CD4-positive, CD25-positive, alpha-beta regulatory T cell (primary cell): Measurements from ENCODE around the gene ALCAM. TPM values are rescaled to one million over a fixed set of nuclear protein-coding genes. Genes with fewer than 3 reads are reported as not detected.

Experiments used
- ATAC-seq, 2 donors: fragments of 150-1000 bp; cut with Tn5 transposase; one replicate each; pipeline ENCODE4 v1.10.0; 2021; ENCODE audit warnings: low read depth in 2 of 2, moderate number of reproducible peaks in 2 of 2, moderate library complexity in 1 of 2
- DNase-seq, 3 donors: peaks; one replicate each; pipeline versions ENCODE4 v3.0.0 to v3.0.0-alpha.2; 2012 to 2022; ENCODE audit warnings: mixed read lengths in 1 of 3
- H3K27ac ChIP-seq: one replicate; pipeline ENCODE4 v1.7.0; 2013; ENCODE audit warnings: mild to moderate bottlenecking, low read length; ENCODE audit not compliant: insufficient read depth, poor library complexity, severe bottlenecking
- H3K27me3 ChIP-seq: one replicate; pipeline ENCODE4 v1.7.0; 2013; ENCODE audit warnings: low read length; ENCODE audit not compliant: control insufficient read depth, insufficient read depth
- H3K36me3 ChIP-seq: one replicate; pipeline ENCODE4 v1.7.0; 2013; ENCODE audit warnings: mild to moderate bottlenecking, low read length, moderate library complexity; ENCODE audit not compliant: control insufficient read depth, insufficient read depth
- H3K4me1 ChIP-seq: 2 replicates; pipeline ENCODE4 v1.7.0; 2013; ENCODE audit warnings: mild to moderate bottlenecking, low read length; ENCODE audit not compliant: insufficient read depth, control insufficient read depth, poor library complexity, severe bottlenecking
- H3K4me3 ChIP-seq: one replicate; pipeline ENCODE4 v1.7.0; 2013; ENCODE audit warnings: low read depth, mild to moderate bottlenecking, low read length, moderate library complexity
- H3K9me3 ChIP-seq, 2 experiments: 1 replicate in 1 of 2; 2 replicates in 1 of 2; pipeline ENCODE4 v1.7.0; 2013; ENCODE audit warnings: low read length in 2 of 2, mild to moderate bottlenecking in 1 of 2, moderate library complexity in 1 of 2; ENCODE audit not compliant: control insufficient read depth in 2 of 2
- H3K27ac Mint-ChIP-seq, 3 donors: one replicate each; pipeline ENCODE4 v1.8.0; 2020 to 2022; ENCODE audit warnings: mild to moderate bottlenecking in 3 of 3, mixed read lengths in 3 of 3, moderate library complexity in 2 of 3
- H3K27me3 Mint-ChIP-seq: one replicate; pipeline ENCODE4 v1.8.0; 2022; ENCODE audit warnings: mild to moderate bottlenecking, mixed read lengths
- H3K36me3 Mint-ChIP-seq: one replicate; pipeline ENCODE4 v1.8.0; 2020; ENCODE audit warnings: mixed read lengths
- H3K4me1 Mint-ChIP-seq, 4 donors: one replicate each; pipeline ENCODE4 v1.8.0; 2020 to 2022; ENCODE audit warnings: mixed read lengths in 4 of 4, mild to moderate bottlenecking in 1 of 4
- H3K4me3 Mint-ChIP-seq, 4 donors: one replicate each; pipeline ENCODE4 v1.8.0; 2020 to 2022; ENCODE audit warnings: mild to moderate bottlenecking in 4 of 4, mixed read lengths in 4 of 4, moderate library complexity in 3 of 4
- H3K9me3 Mint-ChIP-seq, 7 donors: one replicate each; pipeline ENCODE4 v1.8.0; 2020 to 2022; ENCODE audit warnings: mixed read lengths in 7 of 7, mild to moderate bottlenecking in 3 of 7, moderate library complexity in 2 of 7
- polyA plus RNA-seq, 4 donors: library from polyadenylated mRNA; unstranded; fragments of 300-500 nt; fragmentation: Illumina TruSeq; gene quantifications; one replicate each; pipeline ENCODE4 v1.2.3, GENCODE V29; 2021
- total RNA-seq: library from RNA; stranded (reverse); gene quantifications from one replicate; pipeline ENCODE4 v1.2.3, GENCODE V29; 2022

ALCAM gene
- total and polyA plus RNA-seq, 5 donors from 2014 or later = 6.1 to 13.2 (median 7.5) TPM

GRCh38 chr3:105332961-105333360 is 33.7 kb upstream of the ALCAM start:
- Mint-ChIP-seq H3K36me3 (no peaks in the 10 kb centered on the region), H3K9me3 (peaks cover 0 to 4% (median 1%) of the 10 kb centered on the region in 7 donors), H3K27me3 (peaks cover 7% of the 10 kb centered on the region), H3K4me3 (no peak overlapping the region), H3K27ac (no peak overlapping the region), H3K4me1 (no peaks in the 10 kb centered on the region)
- H3K9me3 ChIP-seq = no peaks in the 10 kb centered on the region
- no peak overlapping the region for H3K4me3 ChIP-seq
- H3K36me3 ChIP-seq = no peaks in the 10 kb centered on the region
- DNase-seq (no peak), ATAC-seq (no peak)
- H3K4me1 ChIP-seq = no peaks in the 10 kb centered on the region
- no peak overlapping the region for H3K27ac ChIP-seq
- H3K27me3 ChIP-seq = peaks cover 2% of the 10 kb centered on the region

- Histone ChIP-seq H3K4me3 (no peak overlapping the region), H3K9me3 (no peaks in the 10 kb centered on the region), H3K27ac (no peak overlapping the region), H3K27me3 (peaks cover 2% of the 10 kb centered on the region), H3K4me1 (no peaks in the 10 kb centered on the region), H3K36me3 (no peaks in the 10 kb centered on the region)
- DNase-seq = peak in 1 of 3 donors; percentile 7
- H3K4me1 Mint-ChIP-seq = no peaks in the 10 kb centered on the region
- no peak for ATAC-seq
- H3K4me3 Mint-ChIP-seq = no peak overlapping the region
- peaks cover 7% of the 10 kb centered on the region for H3K27me3 Mint-ChIP-seq
- no peak overlapping the region for H3K27ac Mint-ChIP-seq
- no peaks in the 10 kb centered on the region for H3K36me3 Mint-ChIP-seq
- peaks cover 0 to 4% (median 1%) of the 10 kb centered on the region in 7 donors for H3K9me3 Mint-ChIP-seq
Measured at GRCh38 chr3:105334138-105334882, 32.4 kb upstream of the ALCAM start.

GRCh38 chr3:105339946-105340345 is 26.8 kb upstream of the ALCAM start:
- DNase-seq (no peak), ATAC-seq (no peak)
- Histone ChIP-seq H3K9me3 (no peaks in the 10 kb centered on the region), H3K4me3 (no peak overlapping the region), H3K27me3 (peaks cover 6% of the 10 kb centered on the region), H3K4me1 (no peaks in the 10 kb centered on the region), H3K27ac (no peak overlapping the region), H3K36me3 (no peaks in the 10 kb centered on the region)
- Mint-ChIP-seq H3K9me3 (peaks cover 0 to 1% (median 0%) of the 10 kb centered on the region in 7 donors), H3K27ac (no peak overlapping the region), H3K4me1 (no peaks in the 10 kb centered on the region), H3K4me3 (no peak overlapping the region), H3K27me3 (peaks cover 7% of the 10 kb centered on the region), H3K36me3 (no peaks in the 10 kb centered on the region)

- Histone ChIP-seq H3K4me1 (no peaks in the 10 kb centered on the region), H3K27ac (no peak overlapping the region), H3K9me3 (no peaks in the 10 kb centered on the region), H3K27me3 (peaks cover 7% of the 10 kb centered on the region), H3K36me3 (no peaks in the 10 kb centered on the region), H3K4me3 (no peak overlapping the region)
- Mint-ChIP-seq H3K27me3 (peaks cover 11% of the 10 kb centered on the region), H3K36me3 (no peaks in the 10 kb centered on the region), H3K4me3 (no peak overlapping the region), H3K4me1 (no peaks in the 10 kb centered on the region), H3K9me3 (peaks cover 0 to 1% (median 0%) of the 10 kb centered on the region in 7 donors), H3K27ac (no peak overlapping the region)
- no peak for DNase-seq
- ATAC-seq = no peak
Measured at GRCh38 chr3:105343991-105344390, 22.7 kb upstream of the ALCAM start.

GRCh38 chr3:105345156-105345555 is 21.6 kb upstream of the ALCAM start:
- H3K4me3 Mint-ChIP-seq = no peak overlapping the region
- Histone ChIP-seq H3K4me3 (no peak overlapping the region), H3K27ac (no peak overlapping the region), H3K4me1 (no peaks in the 10 kb centered on the region), H3K9me3 (no peaks in the 10 kb centered on the region), H3K36me3 (no peaks in the 10 kb centered on the region), H3K27me3 (peaks cover 4% of the 10 kb centered on the region)
- no peak overlapping the region for H3K27ac Mint-ChIP-seq
- DNase-seq (no peak), ATAC-seq (no peak)
- no peaks in the 10 kb centered on the region for H3K36me3 Mint-ChIP-seq
- H3K27me3 Mint-ChIP-seq = peaks cover 23% of the 10 kb centered on the region
- no peaks in the 10 kb centered on the region for H3K4me1 Mint-ChIP-seq
- peaks cover 0 to 1% (median 0%) of the 10 kb centered on the region in 7 donors for H3K9me3 Mint-ChIP-seq

- Mint-ChIP-seq H3K4me1 (no peaks in the 10 kb centered on the region), H3K9me3 (peaks cover 0 to 1% (median 0%) of the 10 kb centered on the region in 7 donors), H3K27me3 (peaks cover 47% of the 10 kb centered on the region), H3K4me3 (no peak overlapping the region), H3K27ac (no peak overlapping the region), H3K36me3 (no peaks in the 10 kb centered on the region)
- no peak overlapping the region for H3K27ac ChIP-seq
- H3K4me3 ChIP-seq = no peak overlapping the region
- ATAC-seq (no peak), DNase-seq (no peak)
- H3K9me3 ChIP-seq = no peaks in the 10 kb centered on the region
- H3K36me3 ChIP-seq = no peaks in the 10 kb centered on the region
- H3K4me1 ChIP-seq = no peaks in the 10 kb centered on the region
- peaks cover 14% of the 10 kb centered on the region for H3K27me3 ChIP-seq
Measured at GRCh38 chr3:105347625-105348302, 18.9 kb upstream of the ALCAM start.

GRCh38 chr3:105348307-105348706 is 18.4 kb upstream of the ALCAM start:
- Mint-ChIP-seq H3K4me1 (no peaks in the 10 kb centered on the region), H3K27me3 (peaks cover 47% of the 10 kb centered on the region), H3K36me3 (no peaks in the 10 kb centered on the region), H3K4me3 (no peak overlapping the region), H3K9me3 (peaks cover 0 to 1% (median 0%) of the 10 kb centered on the region in 7 donors), H3K27ac (no peak overlapping the region)
- DNase-seq (no peak), ATAC-seq (no peak)
- Histone ChIP-seq H3K36me3 (no peaks in the 10 kb centered on the region), H3K27ac (no peak overlapping the region), H3K27me3 (peaks cover 14% of the 10 kb centered on the region), H3K4me1 (no peaks in the 10 kb centered on the region), H3K9me3 (no peaks in the 10 kb centered on the region), H3K4me3 (no peak overlapping the region)
